B cell (primary cell): ENCODE measurements around the gene SYT14. TPM values are rescaled to one million over a fixed set of nuclear protein-coding genes. Genes with fewer than 3 reads are reported as not detected.

Source experiments
- ATAC-seq: fragments of 200-7000 bp; cut with Tn5 transposase; one replicate; pipeline ENCODE4 v1.10.0; 2021; ENCODE audit warnings: low read depth, mild to moderate bottlenecking, moderate number of reproducible peaks, moderate library complexity
- CTCF ChIA-PET: fragments of 350-600 bp; sonication (Branson Sonifier 250); formaldehyde crosslinking; loops from one replicate; lab custom pipeline; 2021; ENCODE audit warnings: antibody characterized with exemption, inconsistent platforms; lab: Charles Lee
- POLR2A ChIA-PET: fragments of 350-600 bp; sonication (Branson Sonifier 250); formaldehyde crosslinking; loops from one replicate; lab custom pipeline; 2021; ENCODE audit warnings: antibody characterized with exemption; lab: Charles Lee
- DNase-seq: peaks from one replicate; pipeline ENCODE4 v3.0.0; 2013
- H2AFZ ChIP-seq: 2 replicates; pipeline ENCODE4 v1.6.1; 2012; ENCODE audit warnings: mild to moderate bottlenecking, low read depth, low read length; ENCODE audit not compliant: insufficient read depth, poor library complexity, severe bottlenecking
- H3K27ac ChIP-seq, 2 donors: 1 replicate in 1 of 2; 2 replicates in 1 of 2; pipeline ENCODE4 v1.5.1; 2012 to 2013; ENCODE audit warnings: low read length in 2 of 2, mild to moderate bottlenecking in 2 of 2, moderate library complexity in 1 of 2
- H3K27me3 ChIP-seq, 4 experiments: fragments of 200-600 bp in 1 of 4; sonication (generic) in 1 of 4; replicated peaks in 1 of 4; 1 replicate in 2 of 4; 2 replicates in 2 of 4; pipeline versions ENCODE4 v1.6.1 to v1.7.0; 2013 to 2016; ENCODE audit warnings: low read length in 3 of 4, mild to moderate bottlenecking in 2 of 4, mixed read lengths in 1 of 4, moderate library complexity in 1 of 4; ENCODE audit not compliant: insufficient read depth in 4 of 4, control insufficient read depth in 3 of 4; ENCODE audit errors: control extremely low read depth in 1 of 4
- H3K36me3 ChIP-seq, 2 experiments: replicated peaks in 1 of 2; 1 replicate in 1 of 2; 2 replicates in 1 of 2; pipeline versions ENCODE4 v1.6.1 to v1.7.1; 2013; ENCODE audit warnings: low read length in 1 of 2; ENCODE audit not compliant: insufficient read depth in 2 of 2, control insufficient read depth in 1 of 2; ENCODE audit errors: control extremely low read depth in 1 of 2, extremely low read depth in 1 of 2
- H3K4me1 ChIP-seq, 2 donors: fragments of 200-600 bp in 1 of 2; sonication (generic) in 1 of 2; 1 replicate in 1 of 2; 2 replicates in 1 of 2; pipeline versions ENCODE4 v1.5.1 to v1.6.1; 2013 to 2017; ENCODE audit warnings: low read length in 2 of 2; ENCODE audit not compliant: control insufficient read depth in 2 of 2, insufficient read depth in 2 of 2
- H3K4me2 ChIP-seq: replicated peaks from 2 replicates; pipeline ENCODE3; 2012; ENCODE audit warnings: mild to moderate bottlenecking, low read depth, low read length; ENCODE audit not compliant: poor library complexity, severe bottlenecking
- H3K4me3 ChIP-seq, 5 experiments: fragments of 200-600 bp in 1 of 5; sonication (generic) in 1 of 5; 1 replicate in 3 of 5; 2 replicates in 2 of 5; pipeline versions ENCODE4 v1.5.1 to v1.7.0; 2011 to 2016; ENCODE audit warnings: low read length in 4 of 5, mild to moderate bottlenecking in 4 of 5, low read depth in 2 of 5, control low read depth in 1 of 5, moderate library complexity in 1 of 5; ENCODE audit not compliant: insufficient read depth in 1 of 5; ENCODE audit errors: control extremely low read depth in 1 of 5, extremely low read depth in 1 of 5
- H3K79me2 ChIP-seq: fragments of 200-600 bp; sonication (generic); one replicate; pipeline ENCODE4 v1.6.0; 2016; ENCODE audit warnings: low read length; ENCODE audit not compliant: control insufficient read depth, insufficient read depth
- H3K9ac ChIP-seq: fragments of 200-600 bp; sonication (generic); 2 replicates; pipeline ENCODE4 v1.6.1; 2017; ENCODE audit warnings: mild to moderate bottlenecking, low read length, moderate library complexity
- H3K9me3 ChIP-seq, 3 donors: one replicate each; pipeline versions ENCODE4 v1.6.1 to v1.7.1; 2013; ENCODE audit warnings: low read length in 2 of 3; ENCODE audit not compliant: control insufficient read depth in 2 of 3, insufficient read depth in 1 of 3; ENCODE audit errors: control extremely low read depth in 1 of 3
- H4K20me1 ChIP-seq: 2 replicates; pipeline ENCODE4 v1.6.0; 2012; ENCODE audit warnings: mild to moderate bottlenecking, low read length; ENCODE audit not compliant: insufficient read depth, control insufficient read depth, poor library complexity, severe bottlenecking
- H3K27ac Mint-ChIP-seq: one replicate; pipeline ENCODE4 v1.8.0; 2021; ENCODE audit warnings: mixed read lengths
- H3K27me3 Mint-ChIP-seq: one replicate; pipeline ENCODE4 v1.8.0; 2021; ENCODE audit warnings: mixed read lengths
- H3K4me1 Mint-ChIP-seq: one replicate; pipeline ENCODE4 v1.8.0; 2021; ENCODE audit warnings: mixed read lengths
- H3K4me3 Mint-ChIP-seq: one replicate; pipeline ENCODE4 v1.8.0; 2021; ENCODE audit warnings: mixed read lengths
- H3K9me3 Mint-ChIP-seq: one replicate; pipeline ENCODE4 v1.8.0; 2022; ENCODE audit warnings: mixed read lengths; ENCODE audit not compliant: insufficient read depth
- EZH2 ChIP-seq: IDR thresholded peaks from 2 replicates; pipeline ENCODE4 v1.6.1; 2012; ENCODE audit warnings: borderline replicate concordance, low read depth, mild to moderate bottlenecking, moderate library complexity, low read length; ENCODE audit not compliant: insufficient read depth, poor library complexity, severe bottlenecking
- WGBS: methylation state at CpG from one replicate; pipeline ENCODE4 v1.1.5; 2013; ENCODE audit warnings: missing lambda C conversion rate; ENCODE audit not compliant: insufficient coverage; 5-methylcytosine and 5-hydroxymethylcytosine counted together
- intact Hi-C: fragments of 100-400 bp; cut with micrococcal nuclease; formaldehyde crosslinking; loops from one replicate; pipeline ENCODE4 v1.10.0; 2022
- polyA plus RNA-seq: library from polyadenylated mRNA; depleted of rRNA; stranded (reverse); fragments of >200 nt; gene quantifications from 2 replicates; pipeline ENCODE4 v1.2.3, GENCODE V29; 2012
- total RNA-seq, 2 donors: library from RNA; stranded (reverse); fragments of 120-200 nt in 1 of 2; gene quantifications; 1 replicate in 1 of 2; 2 replicates in 1 of 2; pipeline versions ENCODE4 v1.2.3 to v1.2.4, GENCODE V29; 2013 to 2022
- TF ChIP-seq, protein P1 (sequence below): fragments of 200-600 bp; IDR thresholded peaks from one replicate; pipeline ENCODE4 v1.8.0; 2022; ENCODE audit warnings: antibody characterized with exemption, mild to moderate bottlenecking

Gene SYT14
- total and polyA plus RNA-seq, 2 donors (not counting 1 experiment from before 2014, with no cell fraction given) = not detected

DNA sequence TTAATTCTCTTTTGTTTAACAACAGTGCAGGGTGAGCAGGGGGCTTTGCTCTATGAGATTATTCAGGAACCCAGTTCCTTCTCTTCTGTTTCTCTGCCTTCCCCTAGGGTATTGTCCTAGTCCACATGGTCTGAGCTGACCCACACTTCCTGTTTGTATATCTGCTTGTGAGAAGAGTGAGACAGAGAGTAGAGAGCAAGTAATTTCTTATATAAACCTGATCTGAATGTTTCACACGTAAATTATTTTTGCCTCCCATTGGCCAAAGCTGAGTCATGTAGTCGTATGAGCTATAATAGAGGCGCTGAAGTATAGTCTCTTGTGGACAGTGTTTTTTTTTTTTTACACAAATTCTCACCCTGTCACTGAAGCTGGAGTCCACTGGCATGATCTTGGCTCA, 160.3 kb downstream of the SYT14 start:
- Mint-ChIP-seq H3K27me3 (peaks cover 11% of the 10 kb centered on the region), H3K9me3 (no peaks in the 10 kb centered on the region), H3K4me1 (no peaks in the 10 kb centered on the region), H3K4me3 (no peak overlapping the region), H3K27ac (no peak overlapping the region)
- TF ChIP-seq, protein P1, sequence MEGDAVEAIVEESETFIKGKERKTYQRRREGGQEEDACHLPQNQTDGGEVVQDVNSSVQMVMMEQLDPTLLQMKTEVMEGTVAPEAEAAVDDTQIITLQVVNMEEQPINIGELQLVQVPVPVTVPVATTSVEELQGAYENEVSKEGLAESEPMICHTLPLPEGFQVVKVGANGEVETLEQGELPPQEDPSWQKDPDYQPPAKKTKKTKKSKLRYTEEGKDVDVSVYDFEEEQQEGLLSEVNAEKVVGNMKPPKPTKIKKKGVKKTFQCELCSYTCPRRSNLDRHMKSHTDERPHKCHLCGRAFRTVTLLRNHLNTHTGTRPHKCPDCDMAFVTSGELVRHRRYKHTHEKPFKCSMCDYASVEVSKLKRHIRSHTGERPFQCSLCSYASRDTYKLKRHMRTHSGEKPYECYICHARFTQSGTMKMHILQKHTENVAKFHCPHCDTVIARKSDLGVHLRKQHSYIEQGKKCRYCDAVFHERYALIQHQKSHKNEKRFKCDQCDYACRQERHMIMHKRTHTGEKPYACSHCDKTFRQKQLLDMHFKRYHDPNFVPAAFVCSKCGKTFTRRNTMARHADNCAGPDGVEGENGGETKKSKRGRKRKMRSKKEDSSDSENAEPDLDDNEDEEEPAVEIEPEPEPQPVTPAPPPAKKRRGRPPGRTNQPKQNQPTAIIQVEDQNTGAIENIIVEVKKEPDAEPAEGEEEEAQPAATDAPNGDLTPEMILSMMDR = no peak
- TF ChIP-seq EZH2 = no peak
- Histone ChIP-seq H3K4me3 (no peak overlapping the region), H3K4me2 (no peak overlapping the region), H3K36me3 (no peaks in the 10 kb centered on the region), H3K9me3 (no peaks in the 10 kb centered on the region), H3K27ac (no peak overlapping the region), H4K20me1 (no peaks in the 10 kb centered on the region), H3K79me2 (no peaks in the 10 kb centered on the region), H2AFZ (no peak overlapping the region), H3K27me3 (no peaks in the 10 kb centered on the region), H3K9ac (no peak overlapping the region), H3K4me1 (no peaks in the 10 kb centered on the region)
- ChIA-PET POLR2A (no interaction called here), CTCF (no interaction called here)
- no CpG with 5 or more reads among the region's 3 CpGs for WGBS
- DNase-seq = no peak
- no peak for ATAC-seq
- intact Hi-C loops = no loop called here

DNA sequence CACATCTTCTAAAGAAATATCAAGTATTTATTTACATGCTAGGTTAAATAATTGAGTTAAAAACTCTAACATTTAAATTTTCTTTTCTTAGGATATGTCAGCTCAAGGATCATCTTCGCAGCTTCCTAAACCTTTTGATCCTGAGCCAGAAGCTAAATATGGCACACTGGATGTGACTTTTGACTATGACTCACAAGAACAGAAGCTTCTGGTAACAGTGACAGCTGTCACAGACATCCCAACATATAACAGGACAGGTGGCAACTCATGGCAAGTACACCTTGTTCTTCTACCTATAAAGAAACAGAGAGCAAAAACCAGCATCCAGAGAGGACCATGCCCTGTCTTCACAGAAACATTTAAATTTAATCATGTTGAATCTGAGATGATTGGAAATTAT, 161.9 kb downstream of the SYT14 start:
- no peaks in the 10 kb centered on the region for H4K20me1 ChIP-seq
- H3K4me3 ChIP-seq = no peak overlapping the region
- TF ChIP-seq, protein P1 = no peak
- no peak for TF ChIP-seq EZH2
- H3K36me3 ChIP-seq = no peaks in the 10 kb centered on the region
- no peaks in the 10 kb centered on the region for H3K27me3 ChIP-seq
- H3K9me3 Mint-ChIP-seq = no peaks in the 10 kb centered on the region
- H3K27me3 Mint-ChIP-seq = peaks cover 16% of the 10 kb centered on the region
- no peaks in the 10 kb centered on the region for H3K79me2 ChIP-seq
- no peak overlapping the region for H3K4me3 Mint-ChIP-seq
- ChIA-PET POLR2A (no interaction called here), CTCF (no interaction called here)
- no peak overlapping the region for H3K27ac ChIP-seq
- no peak overlapping the region for H2AFZ ChIP-seq
- H3K4me2 ChIP-seq = no peak overlapping the region
- intact Hi-C loops = no loop called here
- no peak overlapping the region for H3K27ac Mint-ChIP-seq
- no peaks in the 10 kb centered on the region for H3K4me1 Mint-ChIP-seq
- no peak overlapping the region for H3K9ac ChIP-seq
- WGBS = no CpG with 5 or more reads among the region's 1 CpG
- no peaks in the 10 kb centered on the region for H3K9me3 ChIP-seq
- no peaks in the 10 kb centered on the region for H3K4me1 ChIP-seq
- DNase-seq = no peak
- ATAC-seq = no peak
